ENCODE results near the gene ANKRD50.

DNA sequence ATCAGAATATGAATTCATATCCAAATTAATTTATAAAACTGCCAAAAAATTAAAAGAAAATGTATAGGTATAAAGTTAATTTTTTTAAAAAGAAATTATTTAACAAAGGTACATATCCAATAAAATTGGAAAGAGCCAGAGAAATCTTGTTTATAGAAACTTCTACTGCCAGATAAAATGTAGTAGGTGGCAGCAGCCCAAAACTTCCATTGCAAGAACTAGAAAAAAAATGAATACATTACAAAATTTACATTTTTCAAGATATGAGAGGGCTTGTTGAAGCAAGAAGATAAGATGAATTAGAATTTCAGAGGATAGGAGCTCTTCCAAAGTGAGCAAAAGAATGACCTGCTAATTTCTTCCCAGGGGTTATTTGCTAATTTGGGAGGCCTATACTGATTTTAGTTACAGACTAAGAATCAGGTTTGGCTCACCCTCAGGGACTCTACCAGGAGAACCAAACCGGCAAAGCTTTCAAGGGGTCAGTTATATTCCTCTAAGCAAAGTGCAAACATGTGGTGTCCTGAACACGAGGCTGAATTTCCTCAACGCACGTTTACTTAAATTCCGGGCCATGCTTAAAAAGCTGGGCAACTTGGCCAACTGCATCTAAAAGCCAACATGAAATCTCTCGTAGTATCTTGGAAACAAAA, 17.5 kb downstream of the ANKRD50 start:
- TF ChIP-seq CTCF (IDR thresholded peaks at IDR 0.05) (no peak), POLR2A (IDR thresholded peaks at IDR 0.05) (no peak), POLR2AphosphoS5 (IDR thresholded peaks at IDR 0.05; ENCODE audit: insufficient read depth in 1 of 2, low read depth in 1 of 2) (no peak)

Measured in vagina (tissue), 2 donors.